OCI-LY3 (cell line): Measurements from ENCODE around the gene GRID1.

Source experiments
- H2AFZ ChIP-seq: fragments of 200-600, 300-600 bp; shearing (Covaris generic); 2 replicates; pipeline ENCODE4 v1.6.0; 2014; ENCODE audit warnings: antibody characterized with exemption, low read depth, low read length
- H3K27ac ChIP-seq: fragments of 200-600, 300-600 bp; sonication (generic); 2 replicates; pipeline ENCODE4 v1.5.1; 2014; ENCODE audit warnings: mild to moderate bottlenecking, low read length, moderate library complexity, mixed read lengths
- H3K27me3 ChIP-seq: fragments of 200-600, 300-600 bp; sonication (generic); 2 replicates; pipeline ENCODE4 v1.6.1; 2014; ENCODE audit warnings: low read depth, low read length, mixed read lengths
- H3K36me3 ChIP-seq: fragments of 200-600, 300-600 bp; sonication (generic); replicated peaks from 2 replicates; pipeline ENCODE3; 2014; ENCODE audit warnings: low read depth, low read length, mixed read lengths
- H3K4me1 ChIP-seq: fragments of 300-600, 200-600 bp; sonication (generic); 2 replicates; pipeline ENCODE4 v1.6.1; 2014; ENCODE audit warnings: low read length, mixed read lengths
- H3K4me2 ChIP-seq: fragments of 200-600, 300-600 bp; sonication (generic); 2 replicates; pipeline ENCODE4 v1.6.1; 2014; ENCODE audit warnings: low read length, mixed read lengths
- H3K4me3 ChIP-seq: fragments of 300-600, 200-600 bp; sonication (generic); 2 replicates; pipeline ENCODE4 v1.5.1; 2014; ENCODE audit warnings: antibody characterized with exemption, mild to moderate bottlenecking, low read length, moderate library complexity
- H3K79me2 ChIP-seq: fragments of 300-600, 200-600 bp; shearing (Covaris generic); 2 replicates; pipeline ENCODE4 v1.6.1; 2014; ENCODE audit warnings: mild to moderate bottlenecking, low read length, mixed read lengths
- H3K9ac ChIP-seq: fragments of 300-600, 200-600 bp; shearing (Covaris generic); 2 replicates; pipeline ENCODE4 v1.6.0; 2014; ENCODE audit warnings: mild to moderate bottlenecking, low read length, moderate library complexity
- H3K9me3 ChIP-seq: fragments of 200-600, 300-600 bp; shearing (Covaris generic); 2 replicates; pipeline ENCODE4 v1.6.1; 2014; ENCODE audit warnings: low read length, mixed read lengths; ENCODE audit not compliant: insufficient read depth
- H4K20me1 ChIP-seq: fragments of 200-600, 300-600 bp; sonication (generic); 2 replicates; pipeline ENCODE4 v1.6.1; 2016; ENCODE audit warnings: low read length, mixed read lengths; ENCODE audit not compliant: insufficient read depth
- EZH2phosphoT487 ChIP-seq: fragments of 200-600 bp; shearing (Covaris generic); IDR thresholded peaks from 2 replicates; pipeline ENCODE4 v1.6.1; 2018; ENCODE audit warnings: antibody characterized with exemption, mixed run types, low read depth
- TF ChIP-seq, protein P1 (sequence below): fragments of 200-600, 300-600 bp; sonication (generic); IDR thresholded peaks from 2 replicates; pipeline ENCODE4 v1.5.1; 2014; ENCODE audit warnings: antibody characterized with exemption, low read length, low read depth

The GRID1 gene

DNA sequence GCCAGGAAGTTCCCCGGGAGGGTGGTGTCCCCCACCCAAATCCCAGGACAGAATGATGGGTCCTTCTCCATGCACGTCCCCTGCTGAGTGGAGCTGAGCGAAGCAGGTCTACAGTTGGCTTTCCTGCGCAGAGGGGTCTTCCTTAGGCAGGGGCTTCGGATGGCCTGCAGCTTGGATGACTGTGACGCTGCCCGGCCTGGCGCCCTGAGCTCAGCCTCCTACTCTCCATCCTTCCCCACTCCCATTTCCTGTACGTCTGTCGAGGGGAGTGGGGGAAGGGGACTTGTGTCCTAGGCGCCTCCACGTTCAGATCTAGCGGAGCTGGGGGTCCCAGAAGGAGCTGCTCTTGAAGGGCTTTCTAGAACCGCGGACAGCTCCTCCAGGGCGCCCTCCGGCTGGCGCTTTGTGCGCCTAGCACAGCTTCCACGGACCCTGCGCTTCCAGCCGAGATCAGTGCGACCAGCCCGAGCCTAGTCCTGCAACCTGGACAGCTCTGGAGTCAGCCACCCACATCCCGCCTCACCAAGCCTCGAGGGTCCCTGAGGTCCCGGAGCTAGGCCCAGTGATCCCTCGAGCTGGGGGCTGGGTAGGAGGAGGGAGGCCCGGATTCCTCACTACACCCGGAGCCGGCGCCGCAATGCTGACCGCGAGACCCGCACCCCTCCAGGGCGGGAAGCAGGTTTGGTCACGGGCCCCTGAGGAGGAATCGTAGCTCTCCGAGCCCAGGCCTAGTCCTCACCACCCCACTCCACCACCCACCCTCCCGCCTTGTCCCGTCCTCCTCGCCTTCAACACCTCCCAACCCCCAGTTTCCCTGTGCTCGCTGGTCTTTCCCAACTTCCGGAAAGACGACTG is 1.9 kb downstream of the GRID1 start:
- Histone ChIP-seq H3K4me2 (no peak overlapping the region), H3K27ac (no peak overlapping the region), H3K4me1 (peaks cover 7% of the 10 kb centered on the region), H4K20me1 (no peaks in the 10 kb centered on the region), H3K79me2 (no peaks in the 10 kb centered on the region), H2AFZ (no peak overlapping the region), H3K36me3 (no peaks in the 10 kb centered on the region), H3K9me3 (no peaks in the 10 kb centered on the region), H3K27me3 (no peaks in the 10 kb centered on the region), H3K9ac (no peak overlapping the region), H3K4me3 (no peak overlapping the region)
- TF ChIP-seq, protein P1, sequence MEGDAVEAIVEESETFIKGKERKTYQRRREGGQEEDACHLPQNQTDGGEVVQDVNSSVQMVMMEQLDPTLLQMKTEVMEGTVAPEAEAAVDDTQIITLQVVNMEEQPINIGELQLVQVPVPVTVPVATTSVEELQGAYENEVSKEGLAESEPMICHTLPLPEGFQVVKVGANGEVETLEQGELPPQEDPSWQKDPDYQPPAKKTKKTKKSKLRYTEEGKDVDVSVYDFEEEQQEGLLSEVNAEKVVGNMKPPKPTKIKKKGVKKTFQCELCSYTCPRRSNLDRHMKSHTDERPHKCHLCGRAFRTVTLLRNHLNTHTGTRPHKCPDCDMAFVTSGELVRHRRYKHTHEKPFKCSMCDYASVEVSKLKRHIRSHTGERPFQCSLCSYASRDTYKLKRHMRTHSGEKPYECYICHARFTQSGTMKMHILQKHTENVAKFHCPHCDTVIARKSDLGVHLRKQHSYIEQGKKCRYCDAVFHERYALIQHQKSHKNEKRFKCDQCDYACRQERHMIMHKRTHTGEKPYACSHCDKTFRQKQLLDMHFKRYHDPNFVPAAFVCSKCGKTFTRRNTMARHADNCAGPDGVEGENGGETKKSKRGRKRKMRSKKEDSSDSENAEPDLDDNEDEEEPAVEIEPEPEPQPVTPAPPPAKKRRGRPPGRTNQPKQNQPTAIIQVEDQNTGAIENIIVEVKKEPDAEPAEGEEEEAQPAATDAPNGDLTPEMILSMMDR, result no peak
- TF ChIP-seq EZH2phosphoT487, result no peak

DNA sequence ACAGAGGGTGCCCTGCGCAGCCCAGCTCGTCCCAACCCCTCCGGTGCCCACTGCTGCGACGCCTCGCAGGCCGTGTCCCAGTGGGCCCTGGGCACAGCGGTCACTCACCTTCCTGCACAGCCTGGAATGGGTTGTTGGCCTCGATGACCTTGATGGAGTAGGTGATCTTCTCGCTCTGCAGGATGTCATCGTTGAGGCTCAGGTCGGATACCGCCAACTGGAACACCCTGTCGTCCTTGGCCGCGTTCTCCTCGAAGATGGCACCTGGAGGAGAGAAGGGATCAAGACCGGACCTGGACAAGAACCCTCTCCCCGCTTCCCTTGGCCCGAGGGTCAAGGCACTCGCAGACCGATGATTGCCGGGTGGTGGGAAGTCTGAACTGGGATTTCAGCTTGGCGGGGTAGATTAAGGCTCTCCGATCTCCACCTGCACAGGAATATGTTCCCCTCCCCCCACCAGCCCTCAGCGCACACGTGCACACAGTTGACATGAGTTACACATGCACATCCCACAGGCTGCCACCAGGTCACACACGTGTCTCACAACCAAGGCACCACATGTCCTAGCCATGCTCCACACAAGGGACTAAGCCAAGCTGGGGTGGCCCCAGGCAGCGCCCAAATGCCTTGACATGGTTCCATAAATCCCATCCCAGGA is 2.6 kb downstream of the GRID1 start:
- Histone ChIP-seq H3K4me1 (peaks cover 7% of the 10 kb centered on the region), H4K20me1 (no peaks in the 10 kb centered on the region), H3K9me3 (no peaks in the 10 kb centered on the region), H2AFZ (no peak overlapping the region), H3K27ac (no peak overlapping the region), H3K27me3 (no peaks in the 10 kb centered on the region), H3K79me2 (no peaks in the 10 kb centered on the region), H3K9ac (no peak overlapping the region), H3K4me2 (no peak overlapping the region), H3K4me3 (no peak overlapping the region), H3K36me3 (no peaks in the 10 kb centered on the region)
- no peak for TF ChIP-seq EZH2phosphoT487
- TF ChIP-seq, protein P1, result no peak

DNA sequence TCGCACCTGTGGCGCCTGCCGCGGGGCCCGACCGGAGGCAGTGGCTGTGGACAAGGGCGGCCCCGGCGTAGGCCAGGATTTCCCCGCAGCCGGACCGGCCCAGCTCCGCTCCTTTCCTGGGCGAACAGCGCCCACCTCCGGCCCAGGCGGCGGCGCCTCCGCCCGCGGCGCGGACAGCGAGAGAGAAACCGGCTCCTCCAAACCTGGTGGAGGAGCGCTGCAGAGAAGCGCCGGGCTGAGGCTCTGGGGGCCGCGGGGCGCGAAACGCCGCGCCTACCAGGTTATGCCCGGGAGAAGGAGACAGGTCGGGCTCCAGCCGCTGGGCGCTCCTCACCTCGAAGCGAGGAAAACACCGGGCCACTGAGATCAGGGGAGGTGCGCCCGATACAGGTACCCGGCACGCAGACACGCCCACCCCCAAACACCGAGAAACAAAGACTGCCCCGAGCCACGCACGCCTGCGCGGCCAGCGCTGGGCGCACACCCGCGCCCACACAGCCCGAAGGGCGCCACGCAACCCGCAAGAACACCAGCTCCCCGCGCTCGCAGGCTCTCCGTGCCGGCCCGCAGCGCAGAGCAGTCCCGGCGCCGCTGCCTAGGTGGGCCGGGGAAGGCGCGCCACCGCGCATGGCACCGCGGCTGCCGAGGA is 3.3 kb downstream of the GRID1 start:
- Histone ChIP-seq H3K27me3 (no peaks in the 10 kb centered on the region), H2AFZ (no peak overlapping the region), H3K36me3 (no peaks in the 10 kb centered on the region), H3K79me2 (no peaks in the 10 kb centered on the region), H4K20me1 (no peaks in the 10 kb centered on the region), H3K4me1 (peaks cover 7% of the 10 kb centered on the region), H3K4me3 (no peak overlapping the region), H3K4me2 (no peak overlapping the region), H3K9ac (no peak overlapping the region), H3K27ac (no peak overlapping the region), H3K9me3 (no peaks in the 10 kb centered on the region)
- TF ChIP-seq, protein P1, result no peak
- no peak for TF ChIP-seq EZH2phosphoT487

DNA sequence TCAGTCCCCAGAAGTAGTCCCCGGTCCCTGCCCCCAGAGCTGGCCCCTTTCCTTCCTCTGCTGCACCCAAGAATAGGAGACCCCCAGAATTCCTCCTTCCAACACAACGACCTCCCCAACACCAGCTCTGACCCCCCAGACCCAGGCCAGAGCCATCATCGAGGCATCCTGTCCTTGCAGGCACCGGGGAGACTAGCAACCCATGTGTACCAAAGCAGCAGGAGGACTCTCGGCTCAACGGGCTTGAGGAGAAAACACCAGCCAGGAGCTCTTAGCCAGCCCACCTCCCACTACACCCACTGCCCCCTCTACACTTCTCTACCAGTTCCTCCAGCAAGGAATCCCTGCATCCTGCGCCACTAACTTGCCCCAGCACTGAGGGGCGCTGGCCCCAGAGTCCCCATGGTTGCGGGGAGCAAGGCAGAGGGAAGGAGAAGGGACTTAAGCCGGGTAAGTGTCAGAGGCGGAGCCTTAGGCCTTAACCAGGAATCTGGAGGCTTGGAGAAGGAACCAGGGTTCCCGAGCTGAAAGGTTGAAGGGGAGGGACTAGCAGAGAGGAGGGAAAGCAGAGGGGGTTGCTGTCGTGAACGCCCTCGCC is 3.9 kb downstream of the GRID1 start:
- no peaks in the 10 kb centered on the region for H4K20me1 ChIP-seq
- H3K9me3 ChIP-seq, result no peaks in the 10 kb centered on the region
- no peak overlapping the region for H3K4me2 ChIP-seq
- no peaks in the 10 kb centered on the region for H3K36me3 ChIP-seq
- no peak overlapping the region for H2AFZ ChIP-seq
- H3K4me3 ChIP-seq, result no peak overlapping the region
- no peak overlapping the region for H3K27ac ChIP-seq
- H3K9ac ChIP-seq, result no peak overlapping the region
- TF ChIP-seq, protein P1, result no peak
- no peak for TF ChIP-seq EZH2phosphoT487
- H3K27me3 ChIP-seq, result no peaks in the 10 kb centered on the region
- peaks cover 7% of the 10 kb centered on the region for H3K4me1 ChIP-seq
- H3K79me2 ChIP-seq, result no peaks in the 10 kb centered on the region
